GM19452 (cell line): ENCODE results near the gene ZNF385D.

Experiments used
- ATAC-seq: cut with Tn5 transposase; IDR thresholded peaks from one replicate; pipeline ENCODE4 v1.9.1; 2021; ENCODE audit not compliant: unreplicated experiment

The ZNF385D gene

GRCh38 chr3:21618695-21619094 lies 132.3 kb downstream of the ZNF385D start:
- no peak for ATAC-seq

- no peak for ATAC-seq
These were observed 137.5 kb downstream of the ZNF385D start for GRCh38 chr3:21613372-21614070.

- no peak for ATAC-seq
These were observed 149.8 kb downstream of the ZNF385D start for GRCh38 chr3:21601178-21601577.

- no peak for ATAC-seq
These were observed 151.1 kb downstream of the ZNF385D start for GRCh38 chr3:21599890-21600289.

GRCh38 chr3:21592828-21593227 lies 158.2 kb downstream of the ZNF385D start:
- no peak for ATAC-seq

GRCh38 chr3:21587894-21588293 lies 163.1 kb downstream of the ZNF385D start:
- ATAC-seq: no peak

- ATAC-seq: no peak
These were observed 165.7 kb downstream of the ZNF385D start for GRCh38 chr3:21585216-21585740.

- ATAC-seq: no peak
These were observed 177.7 kb downstream of the ZNF385D start for GRCh38 chr3:21573291-21573690.

- ATAC-seq: no peak
These were observed 186.5 kb downstream of the ZNF385D start for GRCh38 chr3:21564531-21564930.

- no peak for ATAC-seq
These were observed 188.8 kb downstream of the ZNF385D start for GRCh38 chr3:21562243-21562642.

GRCh38 chr3:21561472-21561871 lies 189.5 kb downstream of the ZNF385D start:
- no peak for ATAC-seq

- no peak for ATAC-seq
These were observed 200.0 kb downstream of the ZNF385D start for GRCh38 chr3:21551019-21551418.

GRCh38 chr3:21544076-21544462 lies 206.9 kb downstream of the ZNF385D start:
- ATAC-seq: no peak

- no peak for ATAC-seq
These were observed 207.5 kb downstream of the ZNF385D start for GRCh38 chr3:21543380-21544075.

- no peak for ATAC-seq
These were observed 208.2 kb downstream of the ZNF385D start for GRCh38 chr3:21542656-21543379.

- ATAC-seq: no peak
These were observed 210.7 kb downstream of the ZNF385D start for GRCh38 chr3:21540265-21540664.

GRCh38 chr3:21534462-21534861 lies 216.5 kb downstream of the ZNF385D start:
- no peak for ATAC-seq

GRCh38 chr3:21533002-21533401 lies 218.0 kb downstream of the ZNF385D start:
- no peak for ATAC-seq

GRCh38 chr3:21531909-21532308 lies 219.1 kb downstream of the ZNF385D start:
- ATAC-seq: no peak

GRCh38 chr3:21528291-21528995 lies 222.6 kb downstream of the ZNF385D start:
- no peak for ATAC-seq

GRCh38 chr3:21526461-21526860 lies 224.5 kb downstream of the ZNF385D start:
- ATAC-seq: no peak
